Stomach (tissue), 9 donors: ENCODE results near the gene RNASE13. TPM values are rescaled to one million over a fixed set of nuclear protein-coding genes. Genes with fewer than 3 reads are reported as not detected.

ENCODE experiments used
- DNase-seq, 2 donors: peaks; one replicate each; pipeline versions ENCODE4 v3.0.0 to v3.0.0-alpha.2; 2013 to 2019
- H3K27ac ChIP-seq, 5 donors: fragments of 200-600 bp in 4 of 5; sonication (generic) in 4 of 5; one replicate each; pipeline ENCODE4 v1.5.1; 2013 to 2019; ENCODE audit warnings: mild to moderate bottlenecking in 1 of 5, moderate library complexity in 1 of 5
- H3K27me3 ChIP-seq, 3 donors: fragments of 200-600 bp; sonication (generic); one replicate each; pipeline ENCODE4 v1.5.1; 2017 to 2019; ENCODE audit warnings: mixed run types in 1 of 3
- H3K36me3 ChIP-seq, 4 donors: fragments of 200-600 bp; sonication (generic); 1 replicate in 3 of 4; 2 replicates in 1 of 4; pipeline ENCODE4 v1.5.1; 2016 to 2019
- H3K4me1 ChIP-seq, 4 donors: fragments of 200-600 bp; sonication (generic); one replicate each; pipeline ENCODE4 v1.5.1; 2016 to 2019
- H3K4me3 ChIP-seq, 4 donors: fragments of 200-600 bp; sonication (generic) in 3 of 4; one replicate each; pipeline ENCODE4 v1.5.1; 2016 to 2019; ENCODE audit warnings: mild to moderate bottlenecking in 1 of 4
- H3K9me3 ChIP-seq, 4 donors: fragments of 200-600 bp; sonication (generic); one replicate each; pipeline ENCODE4 v1.5.1; 2016 to 2019
- CTCF ChIP-seq, 7 experiments: fragments of 450-650 bp in 4 of 7; fragments of 200-600 bp in 3 of 7; sonication (generic) in 3 of 7; IDR thresholded peaks; one replicate each; pipeline ENCODE4 v1.5.1; 2016 to 2019; ENCODE audit warnings: antibody characterized with exemption in 7 of 7, control low read depth in 2 of 7, mild to moderate bottlenecking in 1 of 7
- EP300 ChIP-seq: sonication (generic); formaldehyde crosslinking; IDR thresholded peaks from one replicate; pipeline ENCODE4 v1.6.1; 2017; ENCODE audit warnings: antibody characterized with exemption
- POLR2A ChIP-seq, 4 donors: fragments of 450-650 bp; IDR thresholded peaks; one replicate each; pipeline ENCODE4 v1.6.1; 2016; ENCODE audit warnings: antibody characterized with exemption in 4 of 4, control low read depth in 2 of 4, mild to moderate bottlenecking in 1 of 4, moderate library complexity in 1 of 4
- POLR2AphosphoS5 ChIP-seq, 3 donors: sonication (generic); formaldehyde crosslinking; IDR thresholded peaks; one replicate each; pipeline ENCODE4 v1.6.1; 2016; ENCODE audit warnings: antibody characterized with exemption in 3 of 3
- WGBS, 5 donors: extraction: QIAGEN DNeasy Blood & Tissue Kit in 3 of 5; methylation state at CpG; one replicate each; pipeline versions ENCODE4 v1.1.5 to v1.1.7; 2013 to 2018; 5-methylcytosine and 5-hydroxymethylcytosine counted together
- intact Hi-C: fragments of 100-400 bp; cut with DNase I; formaldehyde crosslinking; loops from one replicate; pipeline ENCODE4 v1.15.1; 2023; ENCODE audit warnings: low total_unique reads
- polyA plus RNA-seq, 3 donors: library from polyadenylated mRNA; stranded (reverse); fragments of 200-250 nt; gene quantifications; one replicate each; pipeline ENCODE4 v1.2.3, GENCODE V29; 2013
- total RNA-seq, 5 donors: library from RNA; depleted of rRNA; stranded (reverse); fragments of >200 nt; gene quantifications; one replicate each; pipeline versions ENCODE4 v1.1.0 to v1.2.3, GENCODE V29; 2014 to 2016
- donor health status: healthy with polysubstance abuse.
- donor health status: Bipolar disorder and iron deficiency.
- donor health status: healthy.

The RNASE13 gene
- total and polyA plus RNA-seq, 8 donors = 0.18 TPM; not detected in 7

GRCh38 chr14:21057803-21058675 lies 23.4 kb upstream of the RNASE13 start, which contains the start of gene RNASE8:
TSS of gene RNASE8 (plus strand) at chr14:21057822. CDS start at chr14:21057893, 71 bp downstream.
- H3K9me3 ChIP-seq = no peaks in the 10 kb centered on the region
- H3K27ac ChIP-seq = no peak within 1 kb of the TSS
- TF ChIP-seq CTCF (IDR thresholded peaks at IDR 0.05) (no peak), POLR2A (IDR thresholded peaks at IDR 0.05) (no peak), POLR2AphosphoS5 (IDR thresholded peaks at IDR 0.05) (no peak), EP300 (no peak)
- no peak for DNase-seq
- H3K27me3 ChIP-seq = no peaks in the 10 kb centered on the region
- no peaks in the 10 kb centered on the region for H3K36me3 ChIP-seq
- no peak within 1 kb of the TSS for H3K4me3 ChIP-seq
- 71 to 83% (median 79%) methylated on average over 6 to 8 of the region's 8 CpGs for WGBS, 5 donors
- peaks cover 3 to 39% (median 20%) of the 10 kb centered on the region in 4 donors for H3K4me1 ChIP-seq
- intact Hi-C loops = no loop called here

GRCh38 chr14:21056520-21057163 lies 22.0 kb upstream of the RNASE13 start:
- Histone ChIP-seq H3K4me1 (peaks cover 3 to 38% (median 20%) of the 10 kb centered on the region in 4 donors), H3K4me3 (no peak overlapping the region), H3K36me3 (no peaks in the 10 kb centered on the region), H3K27ac (no peak overlapping the region), H3K27me3 (no peaks in the 10 kb centered on the region), H3K9me3 (no peaks in the 10 kb centered on the region)
- no peak for DNase-seq
- WGBS, 5 donors = 79 to 90% (median 87%) methylated on average over 10 of the region's 10 CpGs
- no peak for TF ChIP-seq EP300
- no peak for TF ChIP-seq CTCF (IDR thresholded peaks at IDR 0.05)
- TF ChIP-seq POLR2A (IDR thresholded peaks at IDR 0.05) = no peak
- no peak for TF ChIP-seq POLR2AphosphoS5 (IDR thresholded peaks at IDR 0.05)
- intact Hi-C loops = no loop called here

- Histone ChIP-seq H3K9me3 (no peaks in the 10 kb centered on the region), H3K4me1 (peaks cover 3 to 33% (median 17%) of the 10 kb centered on the region in 4 donors), H3K27me3 (no peaks in the 10 kb centered on the region), H3K4me3 (no peak overlapping the region), H3K36me3 (no peaks in the 10 kb centered on the region), H3K27ac (peak overlapping the region in 3 of 5 donors; percentile 0 to 60 (median 1))
- peak in 1 of 2 donors; percentile 35 for DNase-seq
- TF ChIP-seq POLR2AphosphoS5 (IDR thresholded peaks at IDR 0.05) (no peak), POLR2A (IDR thresholded peaks at IDR 0.05) (no peak), EP300 (no peak)
- intact Hi-C loops = no loop called here
- 24 to 51% (median 39%) methylated on average over 5 of the region's 5 CpGs for WGBS, 5 donors
Observed at GRCh38 chr14:21055432-21056117, 21.0 kb upstream of the RNASE13 start.

GRCh38 chr14:21054768-21055145 lies 20.1 kb upstream of the RNASE13 start:
- peaks cover 3 to 27% (median 13%) of the 10 kb centered on the region in 4 donors for H3K4me1 ChIP-seq
- DNase-seq = no peak
- no peaks in the 10 kb centered on the region for H3K36me3 ChIP-seq
- intact Hi-C loops = no loop called here
- WGBS, 5 donors = 42 to 68% (median 59%) methylated on average over 4 of the region's 4 CpGs
- H3K27me3 ChIP-seq = no peaks in the 10 kb centered on the region
- TF ChIP-seq CTCF (IDR thresholded peaks at IDR 0.05) (no peak), EP300 (no peak), POLR2A (IDR thresholded peaks at IDR 0.05) (no peak), POLR2AphosphoS5 (IDR thresholded peaks at IDR 0.05) (no peak)
- H3K9me3 ChIP-seq = no peaks in the 10 kb centered on the region
- peak overlapping the region in 1 of 5 donors; percentile 60 for H3K27ac ChIP-seq
- no peak overlapping the region for H3K4me3 ChIP-seq
